RPMI8226 (cell line): ENCODE data around the gene EEF2KMT.

Source experiments
- DNase-seq: peaks from one replicate; pipeline ENCODE4 v3.0.0-alpha.2; 2015

The EEF2KMT gene

DNA sequence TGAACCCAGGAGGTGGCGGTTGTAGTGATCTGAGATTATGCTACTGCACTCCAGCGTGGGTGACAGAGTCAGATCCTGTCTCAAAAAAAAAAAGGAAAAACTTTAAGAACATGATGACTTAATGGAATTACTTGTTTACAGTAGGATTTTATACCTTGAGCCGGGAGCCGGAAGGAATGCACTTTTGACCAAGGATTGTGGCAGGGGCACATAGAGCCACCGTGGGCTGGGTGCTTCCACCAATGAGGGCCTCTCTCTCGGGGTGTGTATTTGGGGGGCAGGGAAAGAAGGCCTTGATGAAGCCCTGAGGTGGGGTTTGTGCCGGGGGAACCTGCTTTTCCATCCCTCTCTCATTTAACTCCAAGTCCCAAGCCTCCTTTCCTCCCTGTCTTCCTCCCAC, 57.1 kb downstream of the EEF2KMT start:
- DNase-seq: no peak

DNA sequence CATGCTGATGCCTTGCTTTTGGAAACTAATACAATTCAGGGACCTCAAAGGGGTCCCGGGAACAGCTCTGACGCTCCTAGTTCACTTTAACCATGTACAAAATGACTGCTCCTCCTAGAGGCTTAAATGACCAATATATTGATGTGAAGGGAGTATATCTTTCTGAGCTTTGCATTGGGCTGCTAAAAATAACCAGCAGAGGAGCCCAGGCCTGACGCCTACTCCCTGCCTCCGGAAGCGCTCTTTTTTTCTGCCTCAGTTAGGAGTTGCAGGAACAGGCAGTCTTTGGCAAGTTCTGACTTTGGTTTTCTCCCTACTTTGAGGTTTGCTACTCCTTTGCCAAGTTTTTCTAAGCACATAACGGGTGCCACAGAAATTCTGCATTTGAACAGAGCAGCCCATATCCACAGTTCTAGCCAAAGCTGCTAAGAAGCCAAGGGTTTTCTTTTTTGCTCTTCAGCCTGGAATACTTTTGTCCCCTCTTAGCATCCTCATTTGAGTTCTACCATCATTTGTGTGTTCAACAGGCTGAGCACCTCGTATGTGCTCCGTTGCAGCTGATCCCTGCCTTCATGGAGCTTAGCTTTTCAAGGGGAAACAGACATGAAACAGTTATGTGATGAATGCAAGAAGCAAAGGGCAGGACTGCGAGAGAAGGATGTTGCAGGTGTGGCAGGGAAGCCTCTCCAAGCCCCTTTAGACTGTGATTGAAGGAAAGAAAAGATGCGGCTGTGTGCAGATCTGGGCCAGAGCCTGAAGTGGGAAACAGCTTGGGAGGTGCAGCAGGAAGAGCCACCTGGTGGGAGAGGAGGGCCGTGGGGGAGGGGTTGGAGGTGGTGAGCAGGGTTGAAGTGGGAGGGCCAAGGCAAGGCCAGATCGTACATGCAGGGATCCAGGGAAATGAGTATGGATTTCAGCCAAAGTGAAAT, 61.1 kb downstream of the EEF2KMT start:
- peak; percentile 72 for DNase-seq

DNA sequence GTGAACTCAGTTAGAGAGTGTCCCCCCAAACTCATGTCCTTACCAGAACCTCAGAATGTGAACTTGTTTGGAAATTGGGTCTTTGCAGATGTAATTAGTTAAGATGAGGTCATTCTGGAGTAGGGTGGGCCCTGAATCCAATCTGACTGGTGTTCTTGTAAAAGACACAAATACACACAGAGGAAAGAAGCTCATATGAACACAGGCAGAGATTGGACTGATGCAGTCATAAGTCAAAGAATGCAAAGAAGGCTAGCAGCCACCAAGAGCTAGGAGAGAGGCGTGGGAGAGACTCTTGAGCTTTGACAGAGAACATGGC, 61.7 kb downstream of the EEF2KMT start:
- DNase-seq: no peak
